HG03442 (cell line): ENCODE results near the gene CCSER2.
A peak's percentile ranks its signal among the peaks of the same experiment; 100 is the strongest.
"Not testable (repeated sequence)": the region's sequence is repeated elsewhere in the genome, so short reads cannot be mapped to it uniquely, and the experiment has no call there.

Experiments
- ATAC-seq: cut with Tn5 transposase; IDR thresholded peaks from one replicate; pipeline ENCODE4 v1.9.1; 2021; ENCODE audit warnings: mild to moderate bottlenecking, moderate library complexity; ENCODE audit not compliant: unreplicated experiment

Gene CCSER2

DNA sequence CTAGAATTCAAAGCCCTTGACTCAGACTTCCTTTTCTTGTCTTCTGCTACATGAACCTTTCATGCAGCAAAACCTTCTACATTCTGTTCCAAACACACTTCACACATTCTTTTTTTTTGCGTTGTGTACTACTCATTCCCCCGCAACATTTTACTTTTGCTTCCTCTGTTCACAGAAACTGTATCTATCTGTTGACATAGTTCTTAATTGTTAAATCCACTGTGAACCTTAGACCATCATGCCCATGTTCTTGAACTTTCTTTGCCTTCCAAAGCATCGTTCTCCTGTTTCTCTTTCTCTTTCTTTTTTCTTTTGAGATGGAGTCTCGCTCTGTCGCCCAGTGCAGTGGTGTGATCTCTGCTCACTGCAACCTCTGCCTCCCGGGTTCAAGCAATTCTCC lies 14.2 kb downstream of the CCSER2 start:
- ATAC-seq: no peak

DNA sequence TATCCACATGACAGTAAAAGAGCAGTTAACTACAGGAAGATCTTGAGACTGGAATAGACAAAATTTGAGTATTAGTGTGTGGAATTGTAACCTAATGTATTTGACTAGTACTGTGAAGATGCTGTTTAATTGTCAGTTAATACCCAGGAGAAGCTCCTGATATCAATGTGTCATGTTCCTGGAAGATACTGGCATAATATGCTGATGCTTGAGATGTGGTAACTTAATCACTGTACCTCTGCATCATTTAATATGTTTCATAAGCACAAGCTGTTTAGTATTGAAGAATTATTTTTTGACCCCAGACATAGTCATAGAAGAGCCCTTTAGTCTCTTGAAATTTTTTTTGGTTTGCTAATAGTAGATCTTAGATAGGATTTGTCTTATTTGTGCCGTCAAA lies 15.4 kb downstream of the CCSER2 start:
- ATAC-seq: no peak

DNA sequence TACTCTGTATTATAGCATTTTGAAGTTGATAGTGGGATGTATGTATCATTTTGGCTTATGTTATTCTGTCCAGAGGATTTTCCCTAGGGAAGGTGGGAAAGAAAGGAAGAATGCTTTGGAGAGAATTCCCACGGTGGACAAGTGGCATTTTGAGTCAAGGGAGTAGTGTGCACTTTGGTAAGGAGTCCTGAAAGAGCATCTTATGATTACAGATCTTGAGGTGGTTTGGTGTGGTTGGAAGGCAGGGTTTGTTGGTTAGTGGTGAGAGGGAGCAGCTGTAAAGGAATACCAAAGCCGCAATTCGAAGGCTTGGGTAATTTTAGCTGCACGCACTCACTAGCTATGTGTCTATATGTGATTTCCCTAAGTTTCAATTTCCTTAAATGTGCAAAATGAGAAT lies 16.1 kb downstream of the CCSER2 start:
- ATAC-seq: no peak

DNA sequence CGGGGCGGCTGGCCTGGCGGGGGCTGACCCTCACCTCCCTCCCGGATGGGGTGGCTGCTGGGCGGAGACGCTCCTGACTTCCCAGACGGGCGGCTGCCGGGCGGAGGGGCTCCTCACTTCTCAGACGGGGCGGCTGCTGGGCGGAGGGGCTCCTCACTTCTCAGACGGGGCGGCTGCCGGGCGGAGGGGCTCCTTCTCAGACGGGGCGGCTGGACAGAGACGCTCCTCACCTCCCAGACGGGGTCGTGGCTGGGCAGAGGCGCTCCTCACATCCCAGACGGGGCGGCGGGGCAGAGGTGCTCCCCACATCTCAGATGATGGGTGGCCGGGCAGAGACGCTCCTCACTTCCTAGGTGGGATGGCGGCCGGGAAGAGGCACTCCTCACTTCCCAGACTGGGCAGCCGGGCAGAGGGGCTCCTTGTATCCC lies 19.2 kb downstream of the CCSER2 start:
- ATAC-seq: not testable (repeated sequence)

DNA sequence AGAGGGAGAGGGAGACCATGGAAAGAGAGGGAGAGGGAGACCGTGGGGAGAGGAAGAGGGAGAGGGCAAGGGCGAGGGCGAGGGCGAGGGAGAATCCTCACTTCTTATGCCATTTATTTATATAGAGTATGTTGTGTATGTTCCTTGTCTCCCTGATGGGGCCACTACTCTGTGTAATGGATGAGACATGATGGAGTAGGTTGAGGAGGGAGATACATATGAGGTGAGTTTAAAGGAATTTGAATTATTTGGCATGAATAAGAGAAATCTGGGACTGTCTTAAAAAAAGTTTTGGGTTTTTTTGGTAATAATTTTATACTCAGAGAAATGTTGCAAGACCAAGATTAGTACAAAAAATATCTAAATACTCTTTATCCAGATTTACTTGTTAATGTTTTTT lies 20.1 kb downstream of the CCSER2 start:
- no peak for ATAC-seq

DNA sequence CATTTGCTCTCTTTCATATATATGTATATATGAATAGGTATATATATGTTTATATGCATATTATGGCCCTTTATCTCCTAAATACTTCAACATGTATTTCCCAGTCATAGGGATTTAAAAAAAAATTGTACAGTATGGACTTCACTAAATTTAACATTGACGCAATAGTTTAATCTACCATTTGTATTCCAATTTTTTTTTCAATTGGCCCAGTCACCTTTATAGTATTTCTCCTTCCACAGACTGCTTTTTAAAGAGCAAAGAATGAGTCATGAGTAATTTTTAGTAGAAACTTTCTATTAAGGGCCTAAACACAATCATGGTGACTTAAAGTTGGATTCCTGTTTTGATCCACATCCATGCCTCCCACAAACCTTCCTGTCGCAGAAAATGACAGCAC lies 20.5 kb downstream of the CCSER2 start:
- no peak for ATAC-seq

DNA sequence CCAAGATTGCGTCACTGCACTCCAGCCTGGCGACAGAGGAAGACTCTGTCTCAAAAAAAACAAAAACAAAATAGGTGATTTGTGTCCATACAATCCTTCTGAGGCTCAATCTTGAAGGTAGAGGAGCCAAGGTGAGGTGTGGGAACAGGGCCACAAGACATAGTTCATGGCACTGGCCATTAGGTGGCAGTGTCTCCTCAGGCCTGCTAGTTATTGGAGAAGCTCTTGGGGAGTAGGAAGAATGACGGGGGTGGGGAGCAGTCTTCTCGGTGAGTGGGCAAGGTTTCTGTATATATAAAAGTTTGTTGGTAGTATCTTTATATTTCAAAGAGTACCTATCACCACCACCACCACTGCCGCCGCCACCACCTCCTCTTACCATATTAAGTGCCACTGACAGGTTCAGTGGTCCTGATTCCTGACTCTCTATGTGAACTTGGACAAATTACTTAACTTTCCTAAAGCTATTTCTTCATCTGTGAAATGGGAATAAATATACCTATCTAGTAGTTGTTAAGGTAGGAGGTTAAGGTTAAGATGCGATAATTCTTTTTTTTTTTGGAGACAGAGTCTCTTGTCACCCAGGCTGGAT lies 24.0 kb downstream of the CCSER2 start:
- ATAC-seq: peak; percentile 96

DNA sequence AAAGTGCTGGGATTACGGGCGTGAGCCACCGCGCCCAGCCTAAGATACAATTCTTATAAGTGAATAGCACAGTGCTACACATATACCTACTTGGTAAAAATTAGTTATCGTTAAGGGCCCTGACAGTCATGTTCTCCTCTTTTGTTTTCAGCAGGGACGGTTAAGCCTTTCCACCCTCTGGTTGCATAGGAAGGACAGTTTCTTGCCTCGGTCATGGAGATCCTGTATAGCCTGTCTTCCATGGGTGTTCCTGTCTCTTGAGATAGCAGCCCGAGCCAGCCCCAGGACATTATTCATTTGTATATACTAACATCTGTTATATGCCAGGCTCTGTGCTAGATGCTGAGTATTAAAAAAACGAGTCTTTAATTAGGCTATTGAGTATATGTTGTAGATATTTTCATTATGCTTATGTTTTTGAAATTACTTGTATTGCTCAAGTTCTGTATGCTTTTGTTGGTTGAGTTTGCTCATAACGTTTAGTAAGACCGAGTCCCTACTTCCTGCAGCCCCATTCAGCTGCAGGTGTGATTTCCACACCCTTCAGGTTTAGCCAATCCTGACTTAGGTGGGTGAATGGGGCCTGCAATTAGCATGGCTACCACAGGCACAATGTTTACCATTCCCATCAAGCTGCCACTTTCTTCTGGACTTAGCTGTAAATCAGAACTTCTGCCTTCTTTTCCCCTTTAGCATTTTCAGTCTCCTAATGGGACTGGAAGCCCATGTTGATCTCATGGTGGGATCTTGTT lies 24.8 kb downstream of the CCSER2 start:
- ATAC-seq: no peak

DNA sequence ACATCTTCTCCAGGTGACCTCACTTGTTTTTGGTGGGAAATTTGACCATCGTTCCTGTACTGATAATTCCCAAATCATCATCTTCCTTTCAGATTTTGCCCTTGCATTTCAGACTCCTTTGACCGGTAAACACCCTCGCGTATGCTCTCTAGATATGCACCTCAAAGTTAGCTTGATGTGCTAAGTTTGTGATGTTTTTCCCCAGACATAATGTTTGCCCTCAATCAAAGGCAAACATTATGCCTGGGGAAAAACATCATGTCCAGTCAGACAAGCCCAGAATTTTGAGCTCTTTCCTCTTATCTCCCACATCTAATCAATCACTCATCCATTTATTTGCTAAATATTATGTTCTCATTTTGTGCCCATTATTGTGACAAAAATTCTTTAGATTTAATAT lies 26.2 kb downstream of the CCSER2 start:
- ATAC-seq: no peak

DNA sequence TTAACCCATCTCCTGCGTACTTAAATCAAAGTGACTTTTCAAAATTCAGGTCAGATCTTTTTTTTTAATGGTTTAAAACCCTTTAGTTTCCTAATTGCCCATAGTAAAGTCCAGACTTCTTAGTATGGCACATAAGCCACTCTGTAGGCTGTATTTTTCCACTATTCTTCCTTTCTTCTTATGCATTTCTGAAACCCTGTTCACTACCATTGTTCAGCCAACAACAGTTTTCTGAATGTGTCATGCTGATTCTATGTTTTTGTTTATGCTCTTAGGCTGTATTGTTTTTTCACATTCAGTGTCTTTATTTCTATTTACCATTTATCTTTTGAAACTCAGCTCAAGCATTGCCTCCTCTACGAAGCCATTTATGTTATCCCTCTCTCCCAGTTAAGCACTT lies 26.7 kb downstream of the CCSER2 start:
- ATAC-seq: no peak

DNA sequence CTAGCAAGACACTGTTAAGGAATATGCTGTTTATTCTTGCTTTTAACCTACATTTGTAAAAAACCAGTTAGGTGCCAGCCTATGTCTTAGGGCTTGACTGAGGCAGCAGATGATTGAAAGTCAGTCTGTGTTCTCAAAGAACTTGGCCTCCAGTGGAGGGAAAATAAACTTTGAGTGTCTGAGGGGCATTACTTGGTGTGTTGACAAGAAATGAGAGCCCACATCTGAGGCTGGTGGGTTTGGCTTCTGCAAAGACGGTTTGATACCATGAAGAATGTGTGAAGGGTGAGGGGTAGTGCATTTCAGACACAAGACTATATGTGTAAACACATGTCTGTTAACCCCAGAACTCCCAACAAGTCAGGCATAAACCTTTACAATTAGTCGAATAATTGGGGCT lies 28.5 kb downstream of the CCSER2 start:
- ATAC-seq: no peak

DNA sequence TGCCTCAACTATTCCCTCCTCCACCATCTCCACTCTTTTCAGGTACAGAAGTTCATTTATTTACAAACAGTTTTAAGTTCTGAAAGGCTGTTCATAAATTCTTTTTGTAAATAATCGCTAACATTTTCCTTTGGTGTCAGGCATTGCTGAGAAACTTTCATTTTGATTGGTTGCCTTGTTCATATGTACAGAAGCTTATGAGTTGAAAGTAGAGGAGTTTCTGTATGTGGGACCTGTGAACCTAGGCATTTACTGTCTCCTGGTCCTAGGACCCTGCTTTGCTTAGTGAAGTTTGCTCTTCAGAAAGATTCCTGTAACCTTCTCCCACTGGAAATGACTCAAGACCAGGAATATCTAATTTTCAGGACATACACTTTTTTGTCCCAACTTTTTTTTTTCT lies 30.4 kb downstream of the CCSER2 start:
- no peak for ATAC-seq

DNA sequence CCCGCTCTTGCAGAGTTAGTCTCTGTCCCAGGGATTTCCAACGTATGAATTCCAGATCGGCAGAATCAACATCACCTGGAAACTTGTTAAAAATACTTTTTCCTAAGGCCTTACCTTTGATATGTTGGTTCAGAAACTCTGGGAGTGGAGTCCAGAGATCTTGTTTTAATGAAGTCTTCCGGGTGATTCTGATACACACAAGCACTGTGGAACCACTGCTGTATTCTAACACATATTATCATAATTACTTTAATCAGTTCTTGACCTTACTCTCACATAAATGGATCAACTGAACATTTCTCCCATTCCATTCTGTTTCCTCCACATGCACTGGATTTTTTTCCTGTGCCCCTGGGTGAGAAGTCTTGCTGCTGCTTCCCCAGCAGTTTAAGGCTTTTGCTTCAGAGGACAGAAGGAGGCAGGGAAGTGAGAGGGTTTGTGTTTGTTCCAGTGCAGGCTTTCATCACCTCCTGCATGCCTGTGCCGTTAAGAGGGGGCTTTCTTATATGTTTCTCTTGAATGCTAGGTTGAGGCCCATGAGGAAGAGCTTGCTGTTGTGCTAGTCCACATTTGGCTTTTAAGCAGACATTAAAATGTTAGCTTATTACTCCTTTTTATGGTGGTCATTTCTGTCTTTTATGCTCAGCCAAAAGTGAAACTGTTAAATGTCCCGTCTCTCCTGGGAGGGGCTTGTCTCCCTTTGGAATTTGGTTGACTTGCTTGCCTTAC lies 32.4 kb downstream of the CCSER2 start:
- no peak for ATAC-seq

DNA sequence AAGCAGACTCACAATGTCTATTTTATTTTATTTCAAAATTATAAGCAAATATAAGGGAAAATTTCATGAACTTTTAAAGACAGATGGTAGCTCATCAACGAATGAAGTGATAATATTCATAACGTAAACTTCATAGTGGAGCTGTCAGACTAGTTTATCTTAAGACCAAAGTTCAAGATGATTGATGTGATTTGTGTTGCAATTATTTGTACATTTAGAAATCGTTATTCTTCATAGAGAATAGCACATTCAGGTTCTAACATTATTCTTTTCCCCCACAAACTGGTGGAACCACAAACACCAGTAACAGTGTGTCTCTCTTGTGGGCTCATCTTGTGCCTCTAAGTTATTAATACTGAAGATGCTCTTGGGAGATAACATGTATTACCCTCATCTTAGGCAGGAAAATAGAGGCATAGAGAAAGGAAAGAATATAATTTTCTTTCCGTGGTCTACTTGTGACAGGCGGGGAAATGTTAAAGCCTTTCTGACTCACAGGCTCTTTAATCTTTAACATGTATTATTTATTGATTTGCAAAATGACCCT lies 37.0 kb downstream of the CCSER2 start:
- ATAC-seq: no peak

DNA sequence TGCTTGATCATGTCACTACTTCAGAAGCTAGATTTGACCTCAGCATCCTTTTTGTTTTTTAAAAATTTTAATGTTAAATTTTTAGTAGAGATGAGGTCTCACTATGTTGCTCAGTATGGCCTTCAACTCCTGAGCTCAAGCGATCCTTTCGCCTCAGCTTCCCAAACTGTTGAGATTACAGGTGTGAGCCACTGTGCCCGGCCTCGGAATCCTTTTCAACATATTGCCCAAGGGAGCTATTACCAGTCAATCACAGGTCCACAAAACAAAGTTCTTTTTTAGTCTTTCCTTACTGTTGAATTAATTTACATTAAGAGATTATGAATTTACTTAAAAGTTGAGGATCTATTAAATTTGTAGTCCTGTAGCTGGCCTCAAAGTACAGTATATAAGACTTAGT lies 37.7 kb downstream of the CCSER2 start:
- no peak for ATAC-seq

DNA sequence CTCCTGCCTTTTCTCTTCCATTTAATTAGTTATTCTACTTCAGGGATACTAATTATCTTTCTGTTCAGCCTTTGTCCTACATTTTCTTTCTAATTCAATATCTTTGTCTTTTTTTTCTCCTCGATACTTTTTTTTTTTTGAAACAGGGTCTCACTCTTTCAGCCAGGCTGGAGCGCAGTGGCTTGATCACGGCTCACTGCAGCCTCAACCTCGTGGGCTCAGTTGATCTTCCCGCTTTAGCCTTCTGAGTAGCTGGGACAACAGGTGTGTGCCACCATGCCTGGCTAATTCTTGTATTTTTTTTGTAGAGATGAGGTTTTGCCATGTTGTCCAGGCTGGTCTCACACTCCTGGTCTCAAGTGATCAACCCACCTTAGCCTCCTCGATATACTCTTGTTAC lies 38.9 kb downstream of the CCSER2 start:
- ATAC-seq: no peak

DNA sequence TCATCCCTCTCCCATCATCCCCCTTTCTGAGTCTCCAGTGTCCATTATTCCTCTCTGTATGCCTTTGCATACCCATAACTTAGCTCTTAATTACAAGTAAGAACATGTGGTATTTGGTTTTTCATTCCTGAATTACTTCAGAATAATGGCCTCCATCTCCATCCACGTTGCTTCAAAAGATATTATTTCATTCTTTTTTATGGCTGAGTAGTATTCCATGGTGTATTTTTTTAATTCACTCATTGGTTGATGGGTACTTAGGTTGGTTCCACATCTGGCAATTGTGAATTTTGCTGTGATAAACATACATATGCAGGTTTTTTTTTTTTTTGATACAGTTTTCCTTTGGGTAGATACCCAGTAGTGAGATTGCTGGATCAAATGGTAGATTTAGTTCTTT lies 40.4 kb downstream of the CCSER2 start:
- no peak for ATAC-seq

DNA sequence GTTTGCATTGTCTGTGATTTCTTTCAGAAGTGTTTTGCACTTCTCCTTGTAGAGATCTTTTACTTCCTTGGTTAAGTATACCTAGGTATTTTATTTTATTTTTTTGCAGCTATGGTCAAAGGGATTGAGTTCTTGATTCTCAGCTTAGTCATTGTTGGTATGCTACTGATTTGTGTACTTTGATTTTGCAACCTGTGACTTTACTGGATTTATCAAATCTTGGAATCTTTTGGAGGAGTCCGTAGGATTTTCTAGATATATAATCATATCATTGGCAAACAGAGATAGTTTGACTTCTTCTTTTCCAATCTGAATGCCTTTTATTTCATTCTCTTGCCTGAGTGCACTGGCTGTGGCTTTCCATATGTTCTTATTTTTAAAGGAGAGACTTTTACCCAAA lies 41.9 kb downstream of the CCSER2 start:
- no peak for ATAC-seq

DNA sequence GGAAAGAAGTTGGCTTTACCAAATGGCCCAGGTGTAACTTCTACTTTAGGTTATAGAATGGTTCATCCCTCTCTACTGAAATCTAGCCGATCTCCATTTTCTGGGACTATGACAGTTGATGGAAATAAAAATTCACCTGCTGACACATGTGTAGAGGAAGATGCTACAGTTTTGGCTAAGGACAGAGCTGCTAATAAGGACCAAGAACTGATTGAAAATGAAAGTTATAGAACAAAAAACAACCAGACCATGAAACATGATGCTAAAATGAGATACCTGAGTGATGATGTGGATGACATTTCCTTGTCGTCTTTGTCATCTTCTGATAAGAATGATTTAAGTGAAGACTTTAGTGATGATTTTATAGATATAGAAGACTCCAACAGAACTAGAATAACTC lies 43.6 kb downstream of the CCSER2 start:
- ATAC-seq: no peak

DNA sequence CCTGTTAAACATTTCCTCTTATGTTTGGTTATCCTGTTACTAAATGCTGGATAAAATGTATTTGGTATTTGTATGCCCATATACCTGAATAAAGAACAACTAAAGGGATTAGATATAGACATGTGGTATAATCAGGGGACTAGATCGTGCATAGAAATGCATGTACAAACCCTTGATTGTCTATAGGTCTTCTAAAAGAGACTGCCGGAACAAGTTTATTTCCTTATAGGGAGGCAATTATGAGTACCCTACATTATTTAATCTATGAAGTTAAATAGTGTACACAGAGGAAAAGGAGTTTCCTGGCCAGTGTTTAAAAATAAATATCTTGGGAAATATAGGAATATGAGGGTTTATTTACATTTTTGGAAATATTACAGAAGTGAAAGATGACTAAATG lies 44.6 kb downstream of the CCSER2 start:
- ATAC-seq: no peak

DNA sequence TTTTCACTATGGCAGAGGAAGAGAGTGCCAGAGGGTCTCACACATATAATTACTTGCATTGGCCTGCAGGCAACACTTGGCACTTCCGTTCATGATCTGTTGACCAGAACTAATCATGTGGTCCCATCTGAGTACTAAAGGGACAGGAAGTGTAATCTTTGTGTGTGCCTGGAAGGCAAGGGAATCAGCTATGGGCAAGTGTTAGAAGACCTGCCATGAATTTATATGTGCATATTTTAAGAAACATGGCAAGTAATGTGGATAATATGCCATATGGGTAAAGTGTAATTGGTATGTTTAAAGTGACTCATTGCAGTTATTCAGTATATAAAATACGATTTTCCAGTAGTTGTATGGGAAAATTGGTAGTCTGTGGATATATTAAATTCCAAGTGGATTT lies 46.1 kb downstream of the CCSER2 start:
- no peak for ATAC-seq

DNA sequence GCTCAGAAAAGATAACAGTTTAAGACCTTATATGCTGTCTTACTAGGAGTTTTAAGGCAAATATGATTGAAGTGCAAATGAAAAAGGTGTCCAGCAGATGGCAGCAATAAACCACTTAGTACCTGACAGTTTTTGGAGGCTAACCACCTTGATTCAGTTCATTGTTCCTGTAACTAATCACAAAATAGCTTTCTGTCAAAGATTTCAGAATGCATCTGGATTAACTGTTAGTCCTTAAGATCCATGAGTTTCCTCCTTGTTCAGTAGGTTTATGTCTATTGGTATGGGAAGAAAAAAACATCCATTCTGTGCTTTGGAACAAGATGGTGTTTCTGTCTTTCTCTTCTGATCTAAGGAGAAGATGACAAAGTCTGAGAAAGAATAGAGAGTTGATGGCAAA lies 46.6 kb downstream of the CCSER2 start:
- peak; percentile 68 for ATAC-seq
